Astrocyte (in vitro differentiated cells and primary cell): ENCODE measurements around the gene LRCH1. TPM values are rescaled to one million over a fixed set of nuclear protein-coding genes. Genes with fewer than 3 reads are reported as not detected.

Experiments used
- DNase-seq: peaks from one replicate; pipeline ENCODE4 v3.0.0-alpha.2; 2010; ENCODE audit warnings: low read depth
- FAIRE-seq: peaks from 2 replicates; lab custom pipeline; 2011; peaks lifted over from hg19 to GRCh38; lab: Jason Lieb, UNC
- H2AFZ ChIP-seq: 2 replicates; pipeline ENCODE4 v1.6.0; 2012; ENCODE audit warnings: low read depth, low read length, inconsistent platforms
- H3K27ac ChIP-seq: 2 replicates; pipeline ENCODE4 v1.5.1; 2011; ENCODE audit warnings: low read depth, low read length, inconsistent platforms
- H3K27me3 ChIP-seq: 2 replicates; pipeline ENCODE4 v1.6.0; 2011; ENCODE audit warnings: low read length, inconsistent platforms; ENCODE audit not compliant: insufficient read depth
- H3K36me3 ChIP-seq: 2 replicates; pipeline ENCODE4 v1.5.1; 2011; ENCODE audit warnings: low read length, inconsistent platforms; ENCODE audit not compliant: insufficient read depth
- H3K4me1 ChIP-seq: 2 replicates; pipeline ENCODE4 v1.5.1; 2011; ENCODE audit warnings: low read length, inconsistent platforms; ENCODE audit not compliant: insufficient read depth
- H3K4me2 ChIP-seq: 2 replicates; pipeline ENCODE4 v1.6.0; 2012; ENCODE audit warnings: low read length, inconsistent platforms
- H3K4me3 ChIP-seq: 2 replicates; pipeline ENCODE4 v1.5.1; 2011; ENCODE audit warnings: low read depth, mild to moderate bottlenecking, low read length, inconsistent platforms; ENCODE audit not compliant: insufficient read depth
- H3K79me2 ChIP-seq: 2 replicates; pipeline ENCODE4 v1.6.0; 2012; ENCODE audit warnings: mild to moderate bottlenecking, low read length, inconsistent platforms; ENCODE audit not compliant: insufficient read depth
- H3K9ac ChIP-seq: 2 replicates; pipeline ENCODE4 v1.6.0; 2012; ENCODE audit warnings: mild to moderate bottlenecking, low read length, inconsistent platforms
- H3K9me3 ChIP-seq: 2 replicates; pipeline ENCODE4 v1.5.1; 2012; ENCODE audit warnings: low read depth, mild to moderate bottlenecking, low read length, inconsistent platforms; ENCODE audit not compliant: insufficient read depth
- H4K20me1 ChIP-seq: 2 replicates; pipeline ENCODE4 v1.6.0; 2012; ENCODE audit warnings: low read length, inconsistent platforms; ENCODE audit not compliant: insufficient read depth
- H3K27ac Mint-ChIP-seq: one replicate; pipeline ENCODE4 v1.8.0; 2021; ENCODE audit warnings: mild to moderate bottlenecking, mixed read lengths; ENCODE audit not compliant: unreplicated experiment
- H3K27me3 Mint-ChIP-seq: one replicate; pipeline ENCODE4 v1.8.0; 2021; ENCODE audit warnings: low read depth, mixed read lengths; ENCODE audit not compliant: unreplicated experiment
- H3K36me3 Mint-ChIP-seq: one replicate; pipeline ENCODE4 v1.8.0; 2021; ENCODE audit warnings: low read depth, mixed read lengths; ENCODE audit not compliant: unreplicated experiment
- H3K4me1 Mint-ChIP-seq: one replicate; pipeline ENCODE4 v1.8.0; 2021; ENCODE audit warnings: low read depth, mixed read lengths; ENCODE audit not compliant: unreplicated experiment
- H3K4me3 Mint-ChIP-seq: one replicate; pipeline ENCODE4 v1.8.0; 2021; ENCODE audit warnings: mild to moderate bottlenecking, moderate library complexity, mixed read lengths; ENCODE audit not compliant: unreplicated experiment
- H3K9me3 Mint-ChIP-seq: one replicate; pipeline ENCODE4 v1.8.0; 2021; ENCODE audit warnings: mild to moderate bottlenecking, mixed read lengths; ENCODE audit not compliant: unreplicated experiment
- CTCF ChIP-seq: IDR thresholded peaks from 2 replicates; pipeline ENCODE4 v1.5.1; 2011; ENCODE audit warnings: low read depth, mild to moderate bottlenecking, inconsistent platforms, low read length, moderate library complexity; ENCODE audit not compliant: insufficient read depth
- EZH2 ChIP-seq: IDR thresholded peaks from 2 replicates; pipeline ENCODE4 v1.6.1; 2012; ENCODE audit warnings: mild to moderate bottlenecking, low read length, inconsistent platforms; ENCODE audit not compliant: insufficient read depth
- total RNA-seq: library from RNA; stranded (reverse); gene quantifications from 2 replicates; pipeline ENCODE4 v1.2.1, GENCODE V29; 2021

LRCH1 gene
- total RNA-seq, 1 donor from 2014 or later = 17.7 TPM

DNA sequence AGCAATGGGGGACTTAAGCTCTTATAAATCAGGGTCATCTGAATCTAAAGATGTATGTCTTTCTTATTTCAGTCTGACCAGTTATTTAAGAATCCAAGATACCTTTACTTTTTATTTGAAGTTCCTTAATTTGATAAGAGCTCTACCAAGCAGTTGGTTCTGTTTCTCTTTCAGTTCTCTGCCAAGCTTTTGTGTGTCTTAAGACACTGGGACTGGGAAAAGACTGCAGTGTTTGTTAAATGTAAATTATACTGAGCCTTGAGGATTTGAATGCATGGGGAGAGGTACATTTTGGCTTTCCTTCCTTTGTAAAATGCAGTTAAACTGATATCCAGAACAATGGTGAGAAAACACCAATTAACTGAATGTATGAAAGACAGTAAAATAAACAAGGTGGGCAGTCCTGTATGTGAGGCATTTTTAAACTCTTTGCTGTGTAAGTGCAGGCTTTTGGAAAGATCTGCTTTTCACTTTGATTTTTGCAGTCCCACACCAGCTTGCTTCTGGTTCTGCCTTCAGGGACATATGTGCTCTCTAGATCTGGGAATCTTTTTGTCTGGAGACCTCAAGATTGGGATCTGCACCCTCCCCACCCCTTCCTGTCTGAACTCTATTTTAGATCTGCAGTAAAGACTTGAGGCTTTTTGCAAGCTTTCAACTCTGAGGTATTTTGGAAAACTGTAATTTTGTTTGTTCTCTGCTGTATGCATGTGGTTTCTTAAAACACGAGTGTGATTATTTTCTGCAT, 77.6 kb downstream of the LRCH1 start:
- Mint-ChIP-seq H3K36me3 (no peaks in the 10 kb centered on the region), H3K4me3 (no peak overlapping the region), H3K9me3 (no peaks in the 10 kb centered on the region), H3K27me3 (no peaks in the 10 kb centered on the region), H3K4me1 (peaks cover 38% of the 10 kb centered on the region), H3K27ac (no peak overlapping the region)
- FAIRE-seq (no peak), DNase-seq (no peak)
- TF ChIP-seq CTCF (no peak), EZH2 (no peak)
- H3K9me3 ChIP-seq = no peaks in the 10 kb centered on the region
- no peak overlapping the region for H3K27ac ChIP-seq
- H2AFZ ChIP-seq = no peak overlapping the region
- H3K4me1 ChIP-seq = peaks cover 9% of the 10 kb centered on the region
- H4K20me1 ChIP-seq = peaks cover 47% of the 10 kb centered on the region
- H3K4me2 ChIP-seq = no peak overlapping the region
- H3K27me3 ChIP-seq = no peaks in the 10 kb centered on the region
- peaks cover 71% of the 10 kb centered on the region for H3K79me2 ChIP-seq
- no peak overlapping the region for H3K9ac ChIP-seq
- no peaks in the 10 kb centered on the region for H3K36me3 ChIP-seq
- H3K4me3 ChIP-seq = no peak overlapping the region

DNA sequence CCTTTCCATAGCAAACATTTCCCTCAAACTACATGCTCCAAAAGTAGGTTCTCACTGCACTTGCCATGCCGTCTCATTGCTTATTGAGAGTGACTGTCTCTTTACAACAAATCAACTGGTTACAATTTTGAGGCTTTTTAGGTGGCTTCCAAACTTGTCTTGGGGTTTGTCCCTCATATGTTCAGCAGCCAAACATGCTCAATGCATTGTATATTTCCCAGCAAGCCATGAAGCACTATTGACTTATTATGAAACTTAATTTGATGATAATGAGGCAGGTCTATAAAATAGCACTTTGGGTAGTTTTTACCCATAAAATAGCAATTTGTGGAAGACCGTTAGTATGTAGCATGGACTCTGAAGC, 78.2 kb downstream of the LRCH1 start:
- H3K4me3 ChIP-seq = no peak overlapping the region
- peaks cover 9% of the 10 kb centered on the region for H3K4me1 ChIP-seq
- H3K27me3 ChIP-seq = no peaks in the 10 kb centered on the region
- Mint-ChIP-seq H3K27ac (no peak overlapping the region), H3K36me3 (no peaks in the 10 kb centered on the region), H3K9me3 (no peaks in the 10 kb centered on the region), H3K4me3 (no peak overlapping the region), H3K4me1 (peaks cover 38% of the 10 kb centered on the region), H3K27me3 (no peaks in the 10 kb centered on the region)
- H3K4me2 ChIP-seq = no peak overlapping the region
- TF ChIP-seq CTCF (no peak), EZH2 (no peak)
- H2AFZ ChIP-seq = no peak overlapping the region
- DNase-seq = no peak
- no peak overlapping the region for H3K9ac ChIP-seq
- H4K20me1 ChIP-seq = peaks cover 45% of the 10 kb centered on the region
- no peak for FAIRE-seq
- no peak overlapping the region for H3K27ac ChIP-seq
- no peaks in the 10 kb centered on the region for H3K36me3 ChIP-seq
- H3K9me3 ChIP-seq = no peaks in the 10 kb centered on the region
- H3K79me2 ChIP-seq = peaks cover 66% of the 10 kb centered on the region

DNA sequence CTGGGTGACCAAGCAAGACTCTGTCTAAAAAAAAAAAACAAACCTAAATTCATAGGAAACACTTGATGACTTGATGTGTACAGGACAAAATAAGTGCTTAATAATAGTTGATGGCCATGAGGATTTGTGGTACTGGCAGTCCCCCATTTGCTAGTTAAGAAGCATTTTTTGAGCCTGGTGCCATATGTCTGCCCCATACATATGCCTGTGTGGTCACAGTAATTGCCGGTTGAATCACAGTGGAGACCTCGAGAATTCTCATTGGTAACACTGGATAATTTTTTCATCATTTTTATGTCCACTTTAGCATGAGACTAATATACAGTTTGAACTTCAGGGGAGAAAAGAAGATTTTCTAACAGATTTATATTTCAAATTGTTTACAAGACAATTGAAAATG, 79.2 kb downstream of the LRCH1 start:
- DNase-seq = no peak
- Mint-ChIP-seq H3K9me3 (peaks cover 3% of the 10 kb centered on the region), H3K4me1 (peaks cover 43% of the 10 kb centered on the region), H3K27ac (no peak overlapping the region), H3K27me3 (no peaks in the 10 kb centered on the region), H3K36me3 (no peaks in the 10 kb centered on the region), H3K4me3 (no peak overlapping the region)
- Histone ChIP-seq H2AFZ (no peak overlapping the region), H3K9ac (no peak overlapping the region), H3K27me3 (no peaks in the 10 kb centered on the region), H3K4me1 (peaks cover 9% of the 10 kb centered on the region), H3K4me2 (no peak overlapping the region), H3K79me2 (peaks cover 72% of the 10 kb centered on the region), H4K20me1 (peaks cover 52% of the 10 kb centered on the region), H3K9me3 (no peaks in the 10 kb centered on the region), H3K27ac (no peak overlapping the region), H3K4me3 (no peak overlapping the region), H3K36me3 (no peaks in the 10 kb centered on the region)
- FAIRE-seq = no peak
- TF ChIP-seq CTCF (no peak), EZH2 (no peak)
